ENCODE results near the gene CDKAL1. TPM values are rescaled to one million over a fixed set of nuclear protein-coding genes. Genes with fewer than 3 reads are reported as not detected.

CDKAL1 gene
- total and polyA plus RNA-seq, 10 of the 15 experiments (the other 5 are each of a cell fraction or from before 2014, with no cell fraction given) = 10.7 to 26.9 (median 17.3) TPM

- POLR2A ChIA-PET = interaction anchor here (0.6 kb wide), 1 partner anchor 1071 kb away, joined by 3 read pairs; no protein-coding TSS in a partner anchor
- no peak for TF ChIP-seq REST (IDR thresholded peaks at IDR 0.05; ENCODE audit: low read depth, low read length)
- 0 out of 2 replicates have a peak, but pooled peaks have one; percentile 21 for TF ChIP-seq MLLT1 (IDR thresholded peaks at IDR 0.05)
- no peak for TF ChIP-seq HDAC2 (IDR thresholded peaks at IDR 0.05)
- no peak for TF ChIP-seq CBFB (IDR thresholded peaks at IDR 0.05; ENCODE audit: low read depth)
- peak; percentile 34 for TF ChIP-seq JUNB (IDR thresholded peaks at IDR 0.05)
- no peak for TF ChIP-seq HDGF (IDR thresholded peaks at IDR 0.05)
- no peak for TF ChIP-seq CBX5 (IDR thresholded peaks at IDR 0.05; ENCODE audit: low read depth)
- TF ChIP-seq GABPA (IDR thresholded peaks at IDR 0.05; ENCODE audit: low read depth) = no peak
- no peak for TF ChIP-seq DPF2 (IDR thresholded peaks at IDR 0.05)
- TF ChIP-seq, protein P1, sequence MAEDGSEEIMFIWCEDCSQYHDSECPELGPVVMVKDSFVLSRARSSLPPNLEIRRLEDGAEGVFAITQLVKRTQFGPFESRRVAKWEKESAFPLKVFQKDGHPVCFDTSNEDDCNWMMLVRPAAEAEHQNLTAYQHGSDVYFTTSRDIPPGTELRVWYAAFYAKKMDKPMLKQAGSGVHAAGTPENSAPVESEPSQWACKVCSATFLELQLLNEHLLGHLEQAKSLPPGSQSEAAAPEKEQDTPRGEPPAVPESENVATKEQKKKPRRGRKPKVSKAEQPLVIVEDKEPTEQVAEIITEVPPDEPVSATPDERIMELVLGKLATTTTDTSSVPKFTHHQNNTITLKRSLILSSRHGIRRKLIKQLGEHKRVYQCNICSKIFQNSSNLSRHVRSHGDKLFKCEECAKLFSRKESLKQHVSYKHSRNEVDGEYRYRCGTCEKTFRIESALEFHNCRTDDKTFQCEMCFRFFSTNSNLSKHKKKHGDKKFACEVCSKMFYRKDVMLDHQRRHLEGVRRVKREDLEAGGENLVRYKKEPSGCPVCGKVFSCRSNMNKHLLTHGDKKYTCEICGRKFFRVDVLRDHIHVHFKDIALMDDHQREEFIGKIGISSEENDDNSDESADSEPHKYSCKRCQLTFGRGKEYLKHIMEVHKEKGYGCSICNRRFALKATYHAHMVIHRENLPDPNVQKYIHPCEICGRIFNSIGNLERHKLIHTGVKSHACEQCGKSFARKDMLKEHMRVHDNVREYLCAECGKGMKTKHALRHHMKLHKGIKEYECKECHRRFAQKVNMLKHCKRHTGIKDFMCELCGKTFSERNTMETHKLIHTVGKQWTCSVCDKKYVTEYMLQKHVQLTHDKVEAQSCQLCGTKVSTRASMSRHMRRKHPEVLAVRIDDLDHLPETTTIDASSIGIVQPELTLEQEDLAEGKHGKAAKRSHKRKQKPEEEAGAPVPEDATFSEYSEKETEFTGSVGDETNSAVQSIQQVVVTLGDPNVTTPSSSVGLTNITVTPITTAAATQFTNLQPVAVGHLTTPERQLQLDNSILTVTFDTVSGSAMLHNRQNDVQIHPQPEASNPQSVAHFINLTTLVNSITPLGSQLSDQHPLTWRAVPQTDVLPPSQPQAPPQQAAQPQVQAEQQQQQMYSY (CRISPR knock-in tag; IDR thresholded peaks at IDR 0.05) = no peak
- TF ChIP-seq ZZZ3 (IDR thresholded peaks at IDR 0.05; ENCODE audit: control insufficient read depth, insufficient read length, low read depth) = no peak
- TF ChIP-seq NFIC (IDR thresholded peaks at IDR 0.05; ENCODE audit: low read depth, low read length) = no peak
- TF ChIP-seq, protein P2, sequence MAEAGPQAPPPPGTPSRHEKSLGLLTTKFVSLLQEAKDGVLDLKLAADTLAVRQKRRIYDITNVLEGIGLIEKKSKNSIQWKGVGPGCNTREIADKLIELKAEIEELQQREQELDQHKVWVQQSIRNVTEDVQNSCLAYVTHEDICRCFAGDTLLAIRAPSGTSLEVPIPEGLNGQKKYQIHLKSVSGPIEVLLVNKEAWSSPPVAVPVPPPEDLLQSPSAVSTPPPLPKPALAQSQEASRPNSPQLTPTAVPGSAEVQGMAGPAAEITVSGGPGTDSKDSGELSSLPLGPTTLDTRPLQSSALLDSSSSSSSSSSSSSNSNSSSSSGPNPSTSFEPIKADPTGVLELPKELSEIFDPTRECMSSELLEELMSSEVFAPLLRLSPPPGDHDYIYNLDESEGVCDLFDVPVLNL (IDR thresholded peaks at IDR 0.05; ENCODE audit: low read depth, low read length) = no peak
- no peak for TF ChIP-seq FOXM1 (IDR thresholded peaks at IDR 0.05; ENCODE audit: low read depth, low read length)
These were observed 464.6 kb downstream of the CDKAL1 start for GRCh38 chr6:20998748-20999448.

More at GRCh38 chr6:20998748-20999448, 464.6 kb downstream of the CDKAL1 start:
- intact Hi-C loops (cut with micrococcal nuclease; ENCODE audit: unreplicated experiment) (no loop called here), in situ Hi-C loops (cut with MboI) (no loop called here)
- no peaks in the 10 kb centered on the region; a peak in 1 of 4 replicates for H3K36me3 ChIP-seq (ENCODE audit: control insufficient read depth in 2 of 2, insufficient read depth in 2 of 2, low read length in 1 of 2)
- no TSS peak for BruUV-seq (replicated peaks)
- SMC1A ChIA-PET (ENCODE audit: uncharacterized antibody, unreplicated experiment) = interaction anchor here (1.2 to 3.0 kb wide), 8 partner anchors 10 to 214 kb away, joined by 3 to 10 read pairs (median 6); no protein-coding TSS in a partner anchor
- peak; percentile 58 for ATAC-seq
- peaks cover 13% of the 10 kb centered on the region for H3K4me1 ChIP-seq (ENCODE audit: control insufficient read depth, insufficient read depth, low read length)
- CTCF ChIA-PET = interaction anchor here (0.6 to 1.9 kb wide), 3 partner anchors 9 to 591 kb away, joined by 3 to 6 read pairs (median 4); no protein-coding TSS in a partner anchor
- H3K9ac ChIP-seq (ENCODE audit: control insufficient read depth, insufficient read depth, low read length) = no peak overlapping the region
- H2AFZ ChIP-seq (ENCODE audit: control insufficient read depth, low read depth, low read length) = no peak overlapping the region
- RAD21 ChIA-PET (ENCODE audit: unreplicated experiment) = interaction anchor here (2.1 to 2.8 kb wide), 3 partner anchors 20 to 122 kb away, joined by 5 to 20 read pairs (median 8); no protein-coding TSS in a partner anchor
- no peak overlapping the region for H3K27ac ChIP-seq (ENCODE audit: control insufficient read depth, insufficient read depth)
- no peak overlapping the region for H3K4me2 ChIP-seq (ENCODE audit: control insufficient read depth, insufficient read depth)
- no peak for FAIRE-seq
- DNase-seq (ENCODE audit: low read depth, low spot score) = no peak
- H4K20me1 ChIP-seq (ENCODE audit: control insufficient read depth, insufficient read depth) = no peaks in the 10 kb centered on the region
- H3K9me3 ChIP-seq (replicated peaks; ENCODE audit: control insufficient read depth, insufficient read depth, low read length) = no peaks in the 10 kb centered on the region; the same call in 1 of the 3 replicates
- no peaks in the 10 kb centered on the region for H3K79me2 ChIP-seq (ENCODE audit: control insufficient read depth, insufficient read depth, low read length)
- no peaks in the 10 kb centered on the region for H3K27me3 ChIP-seq (replicated peaks in 1 of 2; ENCODE audit: control insufficient read depth in 2 of 2, insufficient read depth in 2 of 2, low read length in 1 of 2)
- no peak overlapping the region for H3K4me3 ChIP-seq
- WGBS (ENCODE audit: insufficient coverage, insufficient replicate concordance, low lambda C conversion rate, missing lambda C conversion rate) = 49% methylated on average over 6 of the region's 6 CpGs
